HCEC 1CT (cell line): ENCODE results near the gene SHROOM3.
A peak's percentile ranks its signal among the peaks of the same experiment; 100 is the strongest.

ENCODE experiments used
- DNase-seq: peaks from one replicate; pipeline ENCODE4 v3.0.0-alpha.2; 2017

The SHROOM3 gene

GRCh38 chr4:76795243-76795642 is 360.2 kb downstream of the SHROOM3 start:
- no peak for DNase-seq

GRCh38 chr4:76799140-76799539 is 364.1 kb downstream of the SHROOM3 start:
- DNase-seq: no peak

DNA sequence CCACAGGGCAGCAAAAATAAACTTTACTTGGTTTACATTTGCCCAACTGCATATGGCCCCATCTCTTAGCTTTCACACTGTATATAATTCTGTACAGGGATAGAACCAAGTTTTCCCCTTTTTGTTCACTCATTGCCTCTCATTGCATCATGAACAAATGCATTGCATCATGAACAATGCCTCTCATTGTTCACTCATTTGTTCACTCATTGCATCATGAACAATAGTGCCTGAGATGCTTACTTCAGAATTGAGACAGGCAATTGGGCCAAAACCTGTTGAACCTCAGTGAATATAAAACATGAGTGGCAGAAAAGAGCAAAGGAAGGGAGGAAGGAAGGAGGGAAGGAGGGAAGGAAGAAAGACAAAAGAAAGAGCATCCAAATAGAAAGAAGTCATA is 364.7 kb downstream of the SHROOM3 start:
- DNase-seq: no peak

DNA sequence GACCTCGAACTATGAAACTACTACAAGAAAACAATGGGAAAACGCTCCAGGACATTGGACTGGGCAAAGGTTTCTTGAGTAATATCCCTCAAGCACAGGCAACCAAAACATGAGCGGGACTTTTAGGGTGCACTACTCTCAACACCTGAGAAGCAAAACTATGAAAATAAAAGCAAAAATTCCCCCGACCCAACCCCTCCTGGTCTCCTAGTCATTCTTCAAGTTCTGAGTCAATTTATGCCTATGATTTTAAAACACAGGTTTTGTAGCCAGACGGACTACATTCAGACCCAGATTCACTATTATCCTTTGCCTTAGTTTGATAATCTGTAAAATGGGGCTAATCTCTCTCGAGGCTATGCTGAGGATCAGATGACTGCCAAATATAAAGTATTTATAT is 365.9 kb downstream of the SHROOM3 start:
- no peak for DNase-seq

GRCh38 chr4:76801621-76802235 is 366.7 kb downstream of the SHROOM3 start:
- no peak for DNase-seq

GRCh38 chr4:76802236-76803021 is 367.4 kb downstream of the SHROOM3 start:
- no peak for DNase-seq

GRCh38 chr4:76803522-76803921 is 368.5 kb downstream of the SHROOM3 start:
- DNase-seq: peak; percentile 21

DNA sequence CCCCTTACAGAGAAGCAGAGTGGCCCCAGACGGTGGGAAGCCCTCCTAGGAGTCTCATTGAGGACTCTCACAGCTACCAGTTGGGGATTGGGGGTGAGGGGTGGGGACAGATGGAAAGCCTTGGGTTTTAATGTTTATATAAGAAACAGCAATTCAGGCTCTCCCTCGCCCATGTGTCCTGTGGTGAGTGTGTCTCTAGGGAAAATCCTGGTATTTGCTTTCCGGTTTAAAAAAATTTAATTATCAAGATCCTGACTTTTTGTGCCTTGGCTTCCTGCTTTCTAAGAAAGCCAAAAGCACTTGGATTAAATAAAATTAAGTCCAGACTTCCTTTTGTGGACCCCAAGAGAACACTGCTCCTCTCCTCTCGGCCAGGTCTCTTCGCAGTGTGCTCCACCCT is 369.1 kb downstream of the SHROOM3 start:
- DNase-seq: no peak

- DNase-seq: no peak
These were observed 371.3 kb downstream of the SHROOM3 start for GRCh38 chr4:76806346-76806745.

- no peak for DNase-seq
These were observed 371.7 kb downstream of the SHROOM3 start for GRCh38 chr4:76806757-76807156.

DNA sequence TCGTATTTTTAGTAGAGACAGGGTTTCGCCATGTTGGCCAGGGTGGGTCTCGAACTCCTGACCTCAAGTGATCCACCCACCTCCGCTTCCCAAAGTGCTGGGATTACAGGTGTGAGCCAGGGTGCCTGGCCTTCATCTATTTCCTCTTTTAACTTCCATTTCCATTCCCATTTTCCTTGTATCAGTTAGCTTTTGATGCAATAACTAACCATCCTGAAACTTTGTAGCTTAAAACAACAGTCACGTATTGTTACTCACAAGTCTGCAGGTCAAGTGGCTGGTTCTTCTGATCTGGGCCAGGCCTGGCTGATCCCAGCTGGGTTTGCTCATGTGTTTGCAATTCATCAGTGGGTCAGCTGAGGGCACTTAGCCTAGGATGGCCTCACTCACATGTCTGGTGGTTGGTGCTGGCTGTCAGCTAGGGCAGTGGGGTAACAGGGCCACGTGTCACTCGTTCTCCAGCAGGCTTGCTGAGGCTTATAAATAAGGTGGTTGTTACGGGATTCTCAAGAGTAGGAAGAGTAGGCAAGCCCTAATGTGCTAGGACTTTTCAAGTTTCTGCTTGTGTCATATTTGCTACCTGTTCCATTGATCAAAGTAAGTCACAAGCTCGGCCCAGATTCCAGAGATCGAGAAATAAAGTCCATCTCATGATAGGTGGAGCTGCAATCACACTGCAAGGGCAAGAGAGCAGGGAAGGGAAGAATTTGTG is 374.7 kb downstream of the SHROOM3 start:
- peak; percentile 4 for DNase-seq

GRCh38 chr4:76811604-76812412 is 376.8 kb downstream of the SHROOM3 start:
- no peak for DNase-seq

DNA sequence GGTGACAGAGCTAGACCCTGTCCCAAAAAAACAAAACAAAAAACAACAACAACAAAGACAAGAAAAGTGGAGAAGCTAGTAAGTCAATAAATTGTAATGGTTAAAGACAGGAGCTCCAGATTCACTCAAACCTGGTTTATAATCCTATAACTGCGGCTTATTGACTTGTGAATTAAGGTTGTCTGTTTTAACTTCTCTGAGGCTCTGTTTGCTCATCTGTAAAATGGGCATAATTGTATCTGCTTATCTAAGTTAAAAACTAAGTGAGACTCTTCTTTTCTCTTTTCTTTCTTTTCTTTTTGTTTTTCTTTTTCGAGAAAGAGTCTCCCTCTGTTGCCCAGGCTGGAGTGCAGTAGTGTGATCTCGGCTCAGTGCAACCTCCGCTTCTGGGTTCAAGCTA is 378.0 kb downstream of the SHROOM3 start:
- DNase-seq: no peak

- peak; percentile 3 for DNase-seq
These were observed 386.6 kb downstream of the SHROOM3 start for GRCh38 chr4:76821641-76822040.

DNA sequence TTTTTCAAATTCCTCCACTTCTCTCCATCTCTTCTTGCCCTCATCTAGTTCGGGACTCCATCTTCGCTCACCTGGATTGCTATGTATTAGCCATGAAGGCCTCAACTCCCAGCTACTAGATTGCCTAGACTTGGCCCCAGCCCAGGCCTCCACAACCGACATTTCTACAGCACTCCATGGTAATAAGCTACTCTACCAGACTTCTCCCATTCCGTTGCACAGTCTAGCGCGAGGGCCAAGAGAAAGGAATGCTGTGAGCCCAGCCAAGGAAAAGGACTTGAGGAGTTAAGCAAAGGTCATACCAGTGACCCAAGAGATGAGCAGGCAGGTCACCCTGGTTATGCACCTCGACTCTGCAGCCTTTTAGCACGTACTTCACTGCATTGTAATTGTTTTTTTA is 387.3 kb downstream of the SHROOM3 start:
- DNase-seq: no peak

- no peak for DNase-seq
These were observed 388.5 kb downstream of the SHROOM3 start for GRCh38 chr4:76823495-76823894.

DNA sequence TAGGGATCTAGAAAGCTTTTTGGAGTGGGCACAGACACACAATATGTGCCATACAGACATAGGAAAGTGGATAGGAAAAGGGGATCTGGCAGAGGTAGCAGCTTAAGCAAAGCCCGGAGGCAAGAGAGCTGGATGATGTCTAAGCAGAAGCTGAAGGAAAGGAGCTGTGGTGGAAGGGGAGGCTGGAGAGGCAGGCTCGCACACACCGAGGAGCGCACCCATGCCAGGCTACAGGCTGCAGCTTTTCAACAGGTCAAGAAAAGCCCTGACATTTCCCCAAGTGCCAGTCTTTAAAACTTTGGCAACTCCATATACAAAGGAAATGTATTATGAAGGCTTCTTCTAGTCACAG is 395.6 kb downstream of the SHROOM3 start:
- no peak for DNase-seq

GRCh38 chr4:76830964-76831703 is 396.1 kb downstream of the SHROOM3 start:
- DNase-seq: peak; percentile 67

DNA sequence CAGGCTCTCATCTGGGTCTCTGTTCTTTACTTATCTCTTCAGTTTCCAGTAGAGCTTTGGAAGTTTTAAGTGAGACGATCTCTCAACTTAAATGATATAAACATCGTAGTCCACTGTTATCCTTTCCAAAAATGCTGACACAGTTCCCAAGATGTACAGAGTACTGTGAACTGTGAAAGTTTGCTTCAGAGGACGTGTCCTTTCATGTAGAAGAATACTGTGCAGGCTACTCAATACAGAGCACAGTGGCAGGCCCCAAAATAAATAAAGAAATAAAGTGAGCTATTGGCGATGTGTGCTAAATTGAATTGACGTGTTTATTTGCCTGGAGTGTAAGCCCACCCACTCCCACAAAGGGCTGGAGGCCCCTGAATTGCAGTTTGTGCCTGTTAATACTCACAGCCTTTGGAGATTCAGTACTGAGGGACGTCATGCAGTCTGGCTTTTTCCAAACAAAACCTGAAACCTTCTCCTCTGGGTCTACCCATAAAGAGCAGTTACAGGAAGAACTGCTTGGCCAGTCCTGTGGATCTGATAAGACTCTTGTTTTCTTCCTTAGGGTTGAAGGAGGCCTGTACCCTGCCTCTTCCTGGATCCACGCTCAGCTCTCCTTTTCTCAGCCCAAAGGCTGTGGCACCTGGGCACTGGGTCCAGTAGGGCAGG is 396.8 kb downstream of the SHROOM3 start:
- no peak for DNase-seq
